Neural progenitor cell (in vitro differentiated cells): ENCODE results near the gene DDX51. TPM values are rescaled to one million over a fixed set of nuclear protein-coding genes. Genes with fewer than 3 reads are reported as not detected.

Source experiments
- DNase-seq: peaks from one replicate; pipeline ENCODE4 v3.0.0-alpha.2; 2016; ENCODE audit warnings: low spot score
- H2AFZ ChIP-seq: fragments of 200-600 bp; sonication (generic); replicated peaks from 2 replicates; pipeline ENCODE4 v1.6.1; 2016; ENCODE audit warnings: antibody characterized with exemption
- H3F3A ChIP-seq: fragments of 200-600 bp; sonication (generic); 2 replicates; pipeline ENCODE4 v1.6.1; 2016; ENCODE audit warnings: antibody characterized with exemption, low read depth
- H3K27ac ChIP-seq: fragments of 200-600 bp; sonication (generic); 2 replicates; pipeline ENCODE4 v1.5.1; 2016; ENCODE audit warnings: mild to moderate bottlenecking
- H3K27me3 ChIP-seq: fragments of 200-600 bp; sonication (generic); 2 replicates; pipeline ENCODE4 v1.6.1; 2016; ENCODE audit warnings: mild to moderate bottlenecking, moderate library complexity
- H3K36me3 ChIP-seq: fragments of 200-600 bp; sonication (generic); 2 replicates; pipeline ENCODE4 v1.5.1; 2016
- H3K4me1 ChIP-seq: fragments of 200-600 bp; sonication (generic); 2 replicates; pipeline ENCODE4 v1.6.1; 2016; ENCODE audit warnings: mixed run types
- H3K4me2 ChIP-seq: fragments of 200-600 bp; sonication (generic); 2 replicates; pipeline ENCODE4 v1.6.1; 2016
- H3K4me3 ChIP-seq: fragments of 200-600 bp; sonication (generic); 2 replicates; pipeline ENCODE4 v1.5.1; 2016
- H3K79me2 ChIP-seq: fragments of 200-600 bp; sonication (generic); 2 replicates; pipeline ENCODE4 v1.6.1; 2016; ENCODE audit warnings: low read depth
- H3K9ac ChIP-seq: fragments of 200-600 bp; sonication (generic); 2 replicates; pipeline ENCODE4 v1.6.1; 2016
- H3K9me3 ChIP-seq: fragments of 200-600 bp; sonication (generic); 2 replicates; pipeline ENCODE4 v1.5.1; 2016; ENCODE audit warnings: low read depth
- H4K20me1 ChIP-seq: fragments of 200-600 bp; sonication (generic); 2 replicates; pipeline ENCODE4 v1.6.1; 2016; ENCODE audit warnings: low read depth
- H3K27ac Mint-ChIP-seq: 3 replicates; pipeline ENCODE4 v1.8.0; 2021; ENCODE audit warnings: mixed read lengths
- H3K27me3 Mint-ChIP-seq: 2 replicates; pipeline ENCODE4 v1.8.0; 2022; ENCODE audit warnings: low read depth, mild to moderate bottlenecking, inconsistent platforms, moderate library complexity, mixed read lengths; ENCODE audit not compliant: insufficient read depth
- H3K36me3 Mint-ChIP-seq: 3 replicates; pipeline ENCODE4 v1.8.0; 2021; ENCODE audit warnings: mixed read lengths
- H3K4me1 Mint-ChIP-seq: 3 replicates; pipeline ENCODE4 v1.8.0; 2021; ENCODE audit warnings: mixed read lengths
- H3K4me3 Mint-ChIP-seq: 3 replicates; pipeline ENCODE4 v1.8.0; 2021; ENCODE audit warnings: mild to moderate bottlenecking, moderate library complexity, mixed read lengths
- H3K9me3 Mint-ChIP-seq: 3 replicates; pipeline ENCODE4 v1.8.0; 2020; ENCODE audit warnings: mixed read lengths
- CTCF ChIP-seq: fragments of 200-600 bp; sonication (generic); IDR thresholded peaks from 2 replicates; pipeline ENCODE4 v1.5.1; 2017; ENCODE audit warnings: antibody characterized with exemption, mild to moderate bottlenecking
- EZH2 ChIP-seq: fragments of 200-600 bp; sonication (generic); IDR thresholded peaks from 2 replicates; pipeline ENCODE4 v1.6.1; 2017; ENCODE audit warnings: antibody characterized with exemption, mild to moderate bottlenecking, moderate library complexity
- EZH2phosphoT487 ChIP-seq: fragments of 200-600 bp; sonication (generic); IDR thresholded peaks from 2 replicates; pipeline ENCODE4 v1.6.1; 2017; ENCODE audit warnings: antibody characterized with exemption
- total RNA-seq: library from RNA; depleted of rRNA; stranded (reverse); fragments of >200 nt; gene quantifications from 2 replicates; pipeline ENCODE4 v1.2.3, GENCODE V29; 2015; ENCODE audit warnings: low replicate concordance

DDX51 gene
- total RNA-seq, 1 donor from 2014 or later: 8.5 TPM

GRCh38 chr12:132117558-132117875 is 26.6 kb downstream of the DDX51 start:
- Histone ChIP-seq H3K27me3 (no peaks in the 10 kb centered on the region), H3F3A (no peaks in the 10 kb centered on the region), H4K20me1 (no peaks in the 10 kb centered on the region), H3K4me1 (no peaks in the 10 kb centered on the region), H3K79me2 (no peaks in the 10 kb centered on the region), H3K9me3 (no peaks in the 10 kb centered on the region), H3K4me3 (no peak overlapping the region), H3K27ac (no peak overlapping the region), H3K9ac (no peak overlapping the region), H3K4me2 (no peak overlapping the region), H2AFZ (no peak overlapping the region), H3K36me3 (no peaks in the 10 kb centered on the region)
- TF ChIP-seq EZH2phosphoT487 (no peak), CTCF (no peak), EZH2 (no peak)
- H3K4me1 Mint-ChIP-seq: no peaks in the 10 kb centered on the region
- no peak for DNase-seq
- H3K9me3 Mint-ChIP-seq: no peaks in the 10 kb centered on the region
- H3K27ac Mint-ChIP-seq: no peak overlapping the region
- H3K36me3 Mint-ChIP-seq: peaks cover 2% of the 10 kb centered on the region
- no peak overlapping the region for H3K4me3 Mint-ChIP-seq
- H3K27me3 Mint-ChIP-seq: no peaks in the 10 kb centered on the region

GRCh38 chr12:132116709-132117557 is 27.2 kb downstream of the DDX51 start:
- Mint-ChIP-seq H3K27ac (no peak overlapping the region), H3K4me1 (no peaks in the 10 kb centered on the region), H3K27me3 (no peaks in the 10 kb centered on the region)

GRCh38 chr12:132115500-132115899 is 28.6 kb downstream of the DDX51 start:
- Histone ChIP-seq H3K27ac (no peak overlapping the region), H3K36me3 (no peaks in the 10 kb centered on the region), H3F3A (no peaks in the 10 kb centered on the region), H2AFZ (no peak overlapping the region), H3K4me1 (no peaks in the 10 kb centered on the region), H3K4me3 (no peak overlapping the region), H3K9me3 (no peaks in the 10 kb centered on the region), H4K20me1 (no peaks in the 10 kb centered on the region), H3K4me2 (no peak overlapping the region), H3K27me3 (no peaks in the 10 kb centered on the region), H3K9ac (no peak overlapping the region), H3K79me2 (no peaks in the 10 kb centered on the region)
- no peak for DNase-seq
- H3K4me3 Mint-ChIP-seq: no peak overlapping the region
- no peaks in the 10 kb centered on the region for H3K9me3 Mint-ChIP-seq
- TF ChIP-seq EZH2phosphoT487 (no peak), EZH2 (no peak), CTCF (no peak)
- H3K27me3 Mint-ChIP-seq: no peaks in the 10 kb centered on the region
- no peaks in the 10 kb centered on the region for H3K4me1 Mint-ChIP-seq
- no peak overlapping the region for H3K27ac Mint-ChIP-seq
- peaks cover 2% of the 10 kb centered on the region for H3K36me3 Mint-ChIP-seq

More at GRCh38 chr12:132116709-132117557, 27.2 kb downstream of the DDX51 start:
- no peak overlapping the region for H3K4me3 ChIP-seq
- no peaks in the 10 kb centered on the region for H3K4me1 ChIP-seq
- H3K27ac ChIP-seq: no peak overlapping the region
- Mint-ChIP-seq H3K4me3 (no peak overlapping the region), H3K36me3 (peaks cover 2% of the 10 kb centered on the region), H3K9me3 (no peaks in the 10 kb centered on the region)
- no peaks in the 10 kb centered on the region for H4K20me1 ChIP-seq
- H3F3A ChIP-seq: no peaks in the 10 kb centered on the region
- no peak overlapping the region for H3K9ac ChIP-seq
- TF ChIP-seq CTCF (no peak), EZH2phosphoT487 (no peak), EZH2 (no peak)
- H3K79me2 ChIP-seq: no peaks in the 10 kb centered on the region
- no peaks in the 10 kb centered on the region for H3K36me3 ChIP-seq
- no peak for DNase-seq
- H2AFZ ChIP-seq: no peak overlapping the region
- no peak overlapping the region for H3K4me2 ChIP-seq
- no peaks in the 10 kb centered on the region for H3K9me3 ChIP-seq
- no peaks in the 10 kb centered on the region for H3K27me3 ChIP-seq
